Hepatocyte (in vitro differentiated cells): ENCODE measurements around the gene ARL15. TPM values are rescaled to one million over a fixed set of nuclear protein-coding genes. Genes with fewer than 3 reads are reported as not detected.

Source experiments
- DNase-seq: peaks from one replicate; pipeline ENCODE4 v3.0.0-alpha.2; 2016; ENCODE audit warnings: low spot score
- H2AFZ ChIP-seq: fragments of 200-600 bp; sonication (generic); 2 replicates; pipeline ENCODE4 v1.6.0; 2016; ENCODE audit warnings: antibody characterized with exemption, mild to moderate bottlenecking
- H3K27ac ChIP-seq: fragments of 200-600 bp; sonication (generic); 2 replicates; pipeline ENCODE4 v1.5.1; 2016; ENCODE audit warnings: mild to moderate bottlenecking
- H3K27me3 ChIP-seq: fragments of 200-600 bp; sonication (generic); 2 replicates; pipeline ENCODE4 v1.6.1; 2016
- H3K36me3 ChIP-seq: fragments of 200-600 bp; sonication (generic); replicated peaks from 2 replicates; pipeline ENCODE4 v1.5.1; 2016; ENCODE audit warnings: low read depth; ENCODE audit not compliant: insufficient read depth
- H3K4me1 ChIP-seq: fragments of 200-600 bp; sonication (generic); 2 replicates; pipeline ENCODE4 v1.5.1; 2016; ENCODE audit warnings: mild to moderate bottlenecking, moderate library complexity; ENCODE audit not compliant: insufficient read depth
- H3K4me2 ChIP-seq: fragments of 200-600 bp; sonication (generic); 2 replicates; pipeline ENCODE4 v1.6.0; 2016
- H3K4me3 ChIP-seq: fragments of 200-600 bp; sonication (generic); 2 replicates; pipeline ENCODE4 v1.5.1; 2016; ENCODE audit warnings: mild to moderate bottlenecking
- H3K79me2 ChIP-seq: fragments of 200-600 bp; sonication (generic); 2 replicates; pipeline ENCODE4 v1.6.0; 2017; ENCODE audit warnings: mild to moderate bottlenecking
- H3K9me2 ChIP-seq: fragments of 200-600 bp; sonication (generic); replicated peaks from 2 replicates; pipeline ENCODE4 v1.6.0; 2017; ENCODE audit warnings: mild to moderate bottlenecking; ENCODE audit not compliant: insufficient read depth
- H3K9me3 ChIP-seq: fragments of 200-600 bp; sonication (generic); 2 replicates; pipeline ENCODE4 v1.5.1; 2016; ENCODE audit warnings: low read depth, mild to moderate bottlenecking
- H4K20me1 ChIP-seq: fragments of 200-600 bp; sonication (generic); 2 replicates; pipeline ENCODE4 v1.6.0; 2016; ENCODE audit warnings: mild to moderate bottlenecking; ENCODE audit not compliant: insufficient read depth, poor library complexity, severe bottlenecking
- CTCF ChIP-seq: fragments of 200-600 bp; sonication (generic); IDR thresholded peaks from 2 replicates; pipeline ENCODE4 v1.5.1; 2016; ENCODE audit warnings: antibody characterized with exemption, mild to moderate bottlenecking; ENCODE audit not compliant: poor library complexity
- EZH2 ChIP-seq: fragments of 200-600 bp; sonication (generic); IDR thresholded peaks from 2 replicates; pipeline ENCODE4 v1.6.1; 2016; ENCODE audit warnings: antibody characterized with exemption, mild to moderate bottlenecking, borderline replicate concordance
- EZH2phosphoT487 ChIP-seq: fragments of 200-600 bp; sonication (generic); IDR thresholded peaks from one replicate; pipeline ENCODE4 v1.6.1; 2018; ENCODE audit warnings: antibody characterized with exemption, mild to moderate bottlenecking, low read depth, moderate library complexity; ENCODE audit not compliant: unreplicated experiment, severe bottlenecking
- WGBS: methylation state at CpG from one replicate; pipeline ENCODE4 v1.1.6; 2016; ENCODE audit warnings: low lambda C conversion rate; ENCODE audit errors: missing lambda C conversion rate; 5-methylcytosine and 5-hydroxymethylcytosine counted together
- polyA plus RNA-seq: library from polyadenylated mRNA; unstranded; fragments of >200 nt; fragmentation: Nextera tagmentation; extraction: Ambion mirVana; gene quantifications from 2 replicates; pipeline ENCODE4 v1.2.1, GENCODE V29; 2016
- total RNA-seq: library from RNA; depleted of rRNA; stranded (reverse); fragments of >200 nt; gene quantifications from 2 replicates; pipeline ENCODE4 v1.2.3, GENCODE V29; 2014

Gene ARL15
- total and polyA plus RNA-seq, 2 experiments from 2014 or later, result 13.3 to 66.3 TPM

DNA sequence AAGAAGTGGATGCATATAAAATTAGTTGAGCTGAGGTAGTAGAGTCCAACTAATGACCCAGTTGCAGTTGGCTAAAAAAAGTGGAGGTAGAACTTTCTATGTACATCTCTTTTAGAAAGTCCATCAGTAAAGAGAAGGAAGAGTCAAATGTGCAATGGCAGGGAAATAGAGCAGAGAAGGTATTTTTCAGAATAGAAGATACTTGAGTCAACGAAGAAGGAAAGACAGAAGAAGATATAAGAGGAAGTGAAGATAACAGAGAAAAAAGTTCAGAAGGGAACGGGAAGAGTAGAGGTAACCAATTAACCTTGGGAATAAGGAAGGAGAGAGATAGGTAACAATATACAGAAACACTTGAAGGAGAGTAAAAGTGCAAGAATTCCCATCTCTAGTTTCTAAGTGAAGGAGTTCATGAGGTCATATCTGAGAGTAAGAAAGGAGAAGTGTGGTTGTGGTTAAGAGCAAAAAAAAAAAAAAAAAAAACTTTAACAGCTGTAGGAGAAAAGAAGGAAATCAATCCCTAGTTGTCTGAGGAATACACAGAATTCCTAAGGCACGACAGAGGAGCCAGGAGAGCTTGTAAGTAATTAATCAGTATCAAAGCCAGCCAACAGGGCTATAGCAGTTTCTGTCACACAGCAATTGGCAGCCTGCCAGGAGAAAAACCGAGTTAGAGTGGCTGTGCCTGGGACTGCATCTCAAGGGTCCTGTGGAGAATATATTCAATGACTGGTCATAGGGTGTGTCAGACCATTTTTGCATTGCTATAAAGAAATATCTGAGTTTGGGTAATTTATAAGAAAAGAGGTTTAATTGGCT is 61.0 kb downstream of the ARL15 start:
- peak; percentile 15 for DNase-seq
- Histone ChIP-seq H3K4me3 (no peak overlapping the region), H2AFZ (no peak overlapping the region), H3K27ac (no peak overlapping the region), H3K4me2 (no peak overlapping the region), H4K20me1 (peaks cover 5% of the 10 kb centered on the region), H3K4me1 (peaks cover 7% of the 10 kb centered on the region), H3K79me2 (peaks cover 59% of the 10 kb centered on the region), H3K36me3 (no peaks in the 10 kb centered on the region), H3K27me3 (no peaks in the 10 kb centered on the region), H3K9me2 (no peaks in the 10 kb centered on the region), H3K9me3 (no peaks in the 10 kb centered on the region)
- WGBS, result 58% methylated on average over 4 of the region's 4 CpGs
- no peak for TF ChIP-seq EZH2phosphoT487

DNA sequence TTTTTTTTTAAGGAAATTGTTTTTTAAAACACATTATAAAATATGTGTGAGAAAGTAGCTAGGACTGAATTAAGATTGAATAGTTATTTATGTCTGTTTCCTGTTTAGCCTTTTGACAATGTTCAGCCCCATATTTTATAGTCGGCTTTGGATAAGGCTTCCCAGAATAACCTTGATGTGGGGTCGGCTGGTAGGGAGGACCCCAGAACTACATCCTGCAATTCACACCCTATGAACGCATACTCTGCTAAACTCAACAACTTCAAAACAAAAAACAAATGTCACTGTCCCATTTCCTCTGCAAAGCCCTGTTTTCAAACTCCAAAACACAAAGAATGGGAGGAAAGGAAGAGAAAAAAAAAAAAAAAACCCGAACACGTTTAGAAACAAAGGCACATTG is 63.1 kb downstream of the ARL15 start:
- H2AFZ ChIP-seq, result no peak overlapping the region
- peaks cover 7% of the 10 kb centered on the region for H3K4me1 ChIP-seq
- no peaks in the 10 kb centered on the region for H3K9me3 ChIP-seq
- H4K20me1 ChIP-seq, result peaks cover 5% of the 10 kb centered on the region
- H3K27ac ChIP-seq, result no peak overlapping the region
- no peak overlapping the region for H3K4me2 ChIP-seq
- 70% methylated on average over 5 of the region's 5 CpGs for WGBS
- H3K4me3 ChIP-seq, result no peak overlapping the region
- DNase-seq, result no peak
- no peaks in the 10 kb centered on the region for H3K36me3 ChIP-seq
- peaks cover 53% of the 10 kb centered on the region for H3K79me2 ChIP-seq
- TF ChIP-seq EZH2, result no peak
- H3K27me3 ChIP-seq, result no peaks in the 10 kb centered on the region
- H3K9me2 ChIP-seq, result no peaks in the 10 kb centered on the region

DNA sequence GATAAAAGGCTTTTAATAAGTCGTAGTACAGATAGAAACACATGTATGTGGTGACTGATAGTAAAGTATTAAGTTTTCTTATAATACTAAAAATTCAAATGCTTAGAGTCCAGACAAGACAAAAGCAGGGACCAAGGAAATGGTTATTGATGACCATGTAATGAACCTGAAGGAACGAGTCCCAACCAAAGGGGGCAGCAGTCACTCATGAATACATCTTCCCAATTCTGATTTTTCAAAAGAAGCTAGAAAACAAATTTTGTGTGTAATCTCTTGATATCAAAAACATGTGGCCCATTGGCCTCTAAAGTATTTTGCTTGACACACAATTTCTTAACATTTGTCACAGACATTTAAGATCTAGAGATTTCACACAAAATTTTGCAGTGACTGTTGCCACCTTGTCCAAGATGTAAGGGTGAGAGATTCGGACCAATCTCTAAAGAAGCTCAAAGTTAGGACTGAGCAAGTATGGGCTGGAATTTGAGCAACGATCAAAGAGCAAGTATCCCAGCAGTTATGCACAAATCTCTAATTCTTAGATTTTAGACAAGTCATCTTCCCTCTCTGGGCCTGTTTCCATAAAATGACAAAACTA is 66.8 kb downstream of the ARL15 start:
- TF ChIP-seq EZH2 (no peak), CTCF (peak; percentile 75)
- Histone ChIP-seq H3K4me1 (no peaks in the 10 kb centered on the region), H3K79me2 (peaks cover 45% of the 10 kb centered on the region), H3K9me2 (no peaks in the 10 kb centered on the region), H3K36me3 (no peaks in the 10 kb centered on the region), H3K27me3 (no peaks in the 10 kb centered on the region), H2AFZ (no peak overlapping the region), H3K27ac (no peak overlapping the region), H3K9me3 (no peaks in the 10 kb centered on the region), H3K4me2 (no peak overlapping the region), H4K20me1 (peaks cover 5% of the 10 kb centered on the region), H3K4me3 (no peak overlapping the region)
- peak; percentile 48 for DNase-seq
- 52% methylated on average over 4 of the region's 4 CpGs for WGBS

DNA sequence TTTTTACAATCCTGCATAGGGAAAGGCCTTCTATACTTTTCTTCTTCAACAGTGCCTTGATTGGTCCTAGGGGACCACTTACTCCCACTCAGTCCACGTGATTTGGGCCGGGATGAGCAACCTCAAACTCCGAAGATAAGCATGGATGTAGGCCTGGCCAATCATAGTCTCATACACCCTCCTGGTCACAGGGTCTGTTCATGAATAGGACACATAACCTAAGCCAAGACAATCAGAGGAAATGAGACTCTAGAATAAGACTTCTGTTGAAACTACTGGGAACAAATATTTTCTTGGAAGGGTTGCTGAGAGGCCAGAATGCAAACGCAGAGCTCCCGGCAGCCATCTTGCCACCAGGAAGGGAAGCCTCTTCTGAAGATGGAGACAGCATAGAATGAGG is 68.1 kb downstream of the ARL15 start:
- no peaks in the 10 kb centered on the region for H3K36me3 ChIP-seq
- no peaks in the 10 kb centered on the region for H3K9me2 ChIP-seq
- 92% methylated on average over 5 of the region's 5 CpGs for WGBS
- H3K79me2 ChIP-seq, result peaks cover 52% of the 10 kb centered on the region
- no peak overlapping the region for H3K4me2 ChIP-seq
- H4K20me1 ChIP-seq, result peaks cover 5% of the 10 kb centered on the region
- no peaks in the 10 kb centered on the region for H3K9me3 ChIP-seq
- TF ChIP-seq EZH2 (no peak), EZH2phosphoT487 (no peak), CTCF (no peak)
- H3K27ac ChIP-seq, result no peak overlapping the region
- no peak overlapping the region for H3K4me3 ChIP-seq
- H2AFZ ChIP-seq, result no peak overlapping the region
- H3K4me1 ChIP-seq, result no peaks in the 10 kb centered on the region
- no peaks in the 10 kb centered on the region for H3K27me3 ChIP-seq
- no peak for DNase-seq
